NCI-H146 (cell line): ENCODE data around the gene TTC21B.

Source experiments
- DNase-seq: peaks from one replicate; lab custom pipeline; 2025; lab: John Stamatoyannopoulos, UW

Gene TTC21B

DNA sequence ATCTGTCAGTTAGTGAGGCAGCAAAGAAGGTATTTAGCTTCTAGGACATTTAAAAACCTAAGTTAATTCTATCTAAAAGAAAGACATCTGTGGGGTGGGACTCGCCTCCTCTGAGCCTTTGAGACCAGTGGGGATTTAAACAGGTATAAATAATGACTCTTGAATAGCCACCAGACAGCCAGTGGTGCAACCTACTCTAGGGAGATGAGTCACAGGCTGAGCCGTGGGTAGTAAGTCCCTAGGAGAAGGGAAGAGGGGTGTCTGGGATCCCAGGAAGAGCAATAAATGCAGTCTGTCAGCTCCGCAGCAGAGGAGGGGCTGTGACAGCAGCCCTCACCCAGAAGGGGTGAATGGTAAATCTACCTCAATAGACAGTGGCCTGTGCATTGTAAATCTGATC is 116.5 kb downstream of the TTC21B start:
- no peak for DNase-seq

- no peak for DNase-seq
These were observed 118.2 kb downstream of the TTC21B start for GRCh38 chr2:165835363-165835762.

DNA sequence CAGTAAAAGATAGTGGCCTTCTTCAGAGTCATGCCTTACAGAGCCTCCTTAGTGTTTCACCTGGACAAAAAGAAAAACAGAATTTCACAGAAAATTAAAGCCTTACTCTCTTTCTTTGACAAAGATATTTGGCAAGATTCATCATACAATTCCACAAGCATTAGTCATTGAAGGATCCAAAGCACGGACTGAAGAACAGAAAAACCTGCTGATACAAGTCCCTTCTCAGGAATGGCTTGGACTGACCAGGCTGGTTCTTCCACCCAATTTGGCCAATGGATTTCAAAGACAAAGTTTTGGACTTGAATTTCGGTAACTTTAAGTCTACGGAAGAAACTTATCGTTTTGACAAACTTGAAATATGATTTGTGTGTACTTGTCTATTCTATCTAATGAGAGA is 120.4 kb downstream of the TTC21B start:
- no peak for DNase-seq

DNA sequence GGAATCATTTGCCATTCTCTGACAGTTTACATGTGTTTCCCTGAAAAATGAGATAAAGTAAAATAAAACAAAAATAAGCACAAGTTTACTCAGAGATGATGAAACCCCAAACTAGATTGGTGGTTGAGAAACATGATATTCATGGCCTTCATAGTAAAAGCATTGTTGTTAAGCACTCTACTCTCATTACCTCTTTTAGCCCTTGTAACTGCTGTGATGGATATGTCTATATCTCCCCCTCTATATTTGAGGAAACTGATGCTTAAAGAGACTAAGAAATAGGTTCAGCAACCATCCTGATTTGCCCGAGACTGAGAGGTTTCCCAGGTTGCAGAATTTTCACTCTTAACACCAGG is 125.7 kb downstream of the TTC21B start:
- no peak for DNase-seq

DNA sequence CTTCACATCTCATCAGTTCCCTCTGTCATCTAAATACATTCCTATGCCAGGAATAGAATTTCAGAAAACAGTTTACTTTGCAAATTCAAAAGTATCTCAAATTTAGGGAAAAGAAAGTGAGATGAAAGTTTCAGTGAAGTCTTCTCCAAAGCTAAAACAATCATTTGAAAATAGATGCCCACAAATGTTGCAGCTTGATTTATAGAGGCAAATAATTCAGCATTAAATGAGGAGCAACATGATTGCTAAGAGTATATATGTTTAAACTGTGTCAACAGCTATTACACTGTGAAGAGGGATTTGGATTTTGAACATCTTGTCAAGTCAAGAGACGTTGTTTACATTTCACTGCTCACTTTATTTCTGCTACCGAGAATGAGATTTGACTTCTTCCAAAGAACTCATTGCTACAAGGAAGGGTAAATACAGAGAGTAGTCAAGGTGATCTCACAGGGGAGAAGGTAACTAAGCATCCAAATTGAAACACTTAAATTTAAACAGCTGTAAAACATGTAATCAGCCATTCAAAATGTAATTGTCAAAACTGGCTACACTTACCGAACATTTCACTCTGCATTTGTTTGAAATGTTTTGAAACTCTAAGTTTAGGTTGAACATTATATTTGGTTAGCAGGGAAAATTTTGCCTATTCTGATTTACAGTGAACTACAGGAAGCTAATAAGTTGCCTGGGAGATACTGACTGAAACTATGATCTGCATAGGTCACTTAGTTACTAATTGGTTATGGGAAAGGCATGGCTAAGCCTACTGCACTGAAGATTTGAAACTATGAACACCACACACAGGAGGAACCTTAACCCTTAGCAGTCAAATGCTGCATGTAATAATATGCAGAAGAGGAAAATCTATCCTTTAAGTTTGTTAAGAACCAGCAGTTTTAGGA is 126.3 kb downstream of the TTC21B start:
- no peak for DNase-seq

DNA sequence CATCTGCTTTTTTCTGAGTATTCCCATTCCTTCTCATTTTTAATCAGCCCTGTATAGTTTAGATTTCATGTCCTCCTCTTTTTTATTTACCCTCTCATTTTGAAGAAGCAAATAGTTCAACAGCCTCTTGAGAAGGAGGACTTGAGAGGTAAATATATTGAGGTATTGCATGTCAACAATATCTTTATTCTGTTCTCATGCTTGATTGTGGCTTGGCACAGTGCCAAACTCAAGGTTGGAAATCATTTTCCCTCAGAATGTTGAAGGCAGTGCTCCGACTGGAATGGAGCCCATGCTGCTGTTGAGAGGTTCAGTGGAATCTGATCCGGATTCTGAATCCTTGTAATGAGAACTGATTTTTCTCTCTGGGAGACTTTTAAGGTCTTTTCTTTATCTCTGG is 128.5 kb downstream of the TTC21B start:
- peak; percentile 36 for DNase-seq
